SKM-1 treated with dmso at 0.1 percent for 144 hours (cell line): ENCODE measurements around the gene DSCAML1.

Source experiments
- DNase-seq: peaks from one replicate; lab custom pipeline; 2025; ENCODE audit not compliant: unreplicated experiment; lab: John Stamatoyannopoulos, UW

The DSCAML1 gene

GRCh38 chr11:117642396-117642795, 154.6 kb downstream of the DSCAML1 start:
- no peak for DNase-seq

GRCh38 chr11:117641008-117641915, 155.8 kb downstream of the DSCAML1 start:
- DNase-seq: no peak

- DNase-seq: no peak
These were observed 157.0 kb downstream of the DSCAML1 start for GRCh38 chr11:117640041-117640440.

GRCh38 chr11:117639601-117640000, 157.4 kb downstream of the DSCAML1 start:
- no peak for DNase-seq

GRCh38 chr11:117638911-117639543, 158.0 kb downstream of the DSCAML1 start:
- DNase-seq: no peak

GRCh38 chr11:117634756-117635603, 162.0 kb downstream of the DSCAML1 start:
- no peak for DNase-seq

GRCh38 chr11:117633976-117634755, 162.8 kb downstream of the DSCAML1 start:
- no peak for DNase-seq

GRCh38 chr11:117633186-117633754, 163.7 kb downstream of the DSCAML1 start:
- DNase-seq: no peak

- no peak for DNase-seq
These were observed 164.7 kb downstream of the DSCAML1 start for GRCh38 chr11:117632306-117632705.

GRCh38 chr11:117631336-117632140, 165.5 kb downstream of the DSCAML1 start:
- DNase-seq: no peak

- DNase-seq: no peak
These were observed 167.0 kb downstream of the DSCAML1 start for GRCh38 chr11:117629891-117630538.

GRCh38 chr11:117629146-117629545, 167.9 kb downstream of the DSCAML1 start:
- DNase-seq: no peak

GRCh38 chr11:117627259-117627658, 169.8 kb downstream of the DSCAML1 start:
- DNase-seq: no peak

GRCh38 chr11:117626576-117626975, 170.4 kb downstream of the DSCAML1 start:
- DNase-seq: no peak

GRCh38 chr11:117625237-117625636, 171.8 kb downstream of the DSCAML1 start:
- DNase-seq: no peak

GRCh38 chr11:117623831-117624271, 173.2 kb downstream of the DSCAML1 start:
- DNase-seq: no peak

- DNase-seq: no peak
These were observed 175.8 kb downstream of the DSCAML1 start for GRCh38 chr11:117621226-117621625.

- no peak for DNase-seq
These were observed 176.4 kb downstream of the DSCAML1 start for GRCh38 chr11:117620659-117621058.

GRCh38 chr11:117620086-117620485, 176.9 kb downstream of the DSCAML1 start:
- no peak for DNase-seq
